Measurements from ENCODE around the gene FANCF.
"Not testable (repeated sequence)": the region's sequence is repeated elsewhere in the genome, so short reads cannot be mapped to it uniquely, and the experiment has no call there.

FANCF gene

GRCh38 chr11:22625448-22626287, at the start of gene FANCF:
Gene FANCF, minus strand, starts transcription at chr11:22625823. Its CDS starts 13 bp downstream, at chr11:22625810.
- peak; percentile 96 for DNase-seq (ENCODE audit: low read depth)

GRCh38 chr11:22674470-22675439, 49.1 kb upstream of the FANCF start:
- DNase-seq (ENCODE audit: low read depth): no peak

- DNase-seq (ENCODE audit: low read depth): no peak
Observed at GRCh38 chr11:22671751-22672150, 46.1 kb upstream of the FANCF start.

- peak; percentile 30 for DNase-seq (ENCODE audit: low read depth)
Observed at GRCh38 chr11:22670830-22671229, 45.2 kb upstream of the FANCF start.

- no peak for DNase-seq (ENCODE audit: low read depth)
Observed at GRCh38 chr11:22669368-22669767, 43.7 kb upstream of the FANCF start.

- DNase-seq (ENCODE audit: low read depth): no peak
Observed at GRCh38 chr11:22668005-22668796, 42.6 kb upstream of the FANCF start.

GRCh38 chr11:22666688-22667439, 41.2 kb upstream of the FANCF start:
- no peak for DNase-seq (ENCODE audit: low read depth)

GRCh38 chr11:22666325-22666687, 40.7 kb upstream of the FANCF start, which contains the start of gene GAS2:
Gene GAS2, plus strand, starts transcription at chr11:22666611. Its CDS starts 8,259 bp downstream, at chr11:22674870.
- DNase-seq (ENCODE audit: low read depth): no peak

GRCh38 chr11:22659783-22660182, 34.2 kb upstream of the FANCF start:
- no peak for DNase-seq (ENCODE audit: low read depth)

- DNase-seq (ENCODE audit: low read depth): no peak
Observed at GRCh38 chr11:22657101-22657694, 31.6 kb upstream of the FANCF start.

- DNase-seq (ENCODE audit: low read depth): no peak
Observed at GRCh38 chr11:22656130-22656529, 30.5 kb upstream of the FANCF start.

GRCh38 chr11:22652346-22652745, 26.7 kb upstream of the FANCF start:
- DNase-seq (ENCODE audit: low read depth): not testable (repeated sequence)

- no peak for DNase-seq (ENCODE audit: low read depth)
Observed at GRCh38 chr11:22641559-22641958, 15.9 kb upstream of the FANCF start.

- no peak for DNase-seq (ENCODE audit: low read depth)
Observed at GRCh38 chr11:22640862-22641261, 15.2 kb upstream of the FANCF start.

GRCh38 chr11:22635689-22636088, 10.1 kb upstream of the FANCF start:
- DNase-seq (ENCODE audit: low read depth): no peak

GRCh38 chr11:22634897-22635629, 9.4 kb upstream of the FANCF start:
- DNase-seq (ENCODE audit: low read depth): no peak

GRCh38 chr11:22633354-22633902, 7.8 kb upstream of the FANCF start:
- no peak for DNase-seq (ENCODE audit: low read depth)

GRCh38 chr11:22627421-22627820, 1.8 kb upstream of the FANCF start:
- DNase-seq (ENCODE audit: low read depth): no peak

GRCh38 chr11:22626573-22627239, 1.1 kb upstream of the FANCF start:
- no peak for DNase-seq (ENCODE audit: low read depth)

Data from ELR (cell line).